Stimulated activated CD4-positive, alpha-beta T cell treated with anti-CD3 and anti-CD28 coated beads, Interleukin-15, amount 100 ng/mL, for 24 hours (primary cell): Measurements from ENCODE around the gene MT2A.
"Not testable (repeated sequence)": the region's sequence is repeated elsewhere in the genome, so short reads cannot be mapped to it uniquely, and the experiment has no call there.

Experiments used
- DNase-seq: peaks from one replicate; pipeline ENCODE4 v3.0.0-alpha.2; 2020

MT2A gene

DNA sequence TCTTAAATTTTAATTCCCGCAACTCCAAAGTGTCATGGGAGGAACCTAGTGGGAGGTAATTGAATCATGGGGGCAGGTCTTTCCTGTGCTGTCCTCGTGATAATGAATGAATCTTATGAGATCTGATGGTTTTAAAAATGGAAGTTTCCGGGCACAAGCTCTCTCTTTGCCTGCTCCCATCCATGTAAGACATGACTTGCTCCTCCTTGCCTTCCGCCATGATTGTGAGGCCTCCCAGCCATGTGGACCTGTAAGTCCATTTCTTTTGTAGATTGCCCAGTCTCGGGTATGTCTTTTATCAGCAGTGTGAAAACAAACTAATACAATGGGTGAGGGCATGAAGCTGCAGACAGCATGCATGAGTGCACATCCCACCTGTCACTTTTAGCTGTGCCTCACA lies 14.8 kb downstream of the MT2A start:
- not testable (repeated sequence) for DNase-seq

- no peak for DNase-seq
Observed at GRCh38 chr16:56623637-56624036, 15.3 kb downstream of the MT2A start.

GRCh38 chr16:56625140-56625942 lies 17.0 kb downstream of the MT2A start, which contains the start of gene MT1E:
Gene MT1E, plus strand, starts transcription at chr16:56625781. Its CDS starts 71 bp downstream, at chr16:56625852.
- DNase-seq, result peak; percentile 75

DNA sequence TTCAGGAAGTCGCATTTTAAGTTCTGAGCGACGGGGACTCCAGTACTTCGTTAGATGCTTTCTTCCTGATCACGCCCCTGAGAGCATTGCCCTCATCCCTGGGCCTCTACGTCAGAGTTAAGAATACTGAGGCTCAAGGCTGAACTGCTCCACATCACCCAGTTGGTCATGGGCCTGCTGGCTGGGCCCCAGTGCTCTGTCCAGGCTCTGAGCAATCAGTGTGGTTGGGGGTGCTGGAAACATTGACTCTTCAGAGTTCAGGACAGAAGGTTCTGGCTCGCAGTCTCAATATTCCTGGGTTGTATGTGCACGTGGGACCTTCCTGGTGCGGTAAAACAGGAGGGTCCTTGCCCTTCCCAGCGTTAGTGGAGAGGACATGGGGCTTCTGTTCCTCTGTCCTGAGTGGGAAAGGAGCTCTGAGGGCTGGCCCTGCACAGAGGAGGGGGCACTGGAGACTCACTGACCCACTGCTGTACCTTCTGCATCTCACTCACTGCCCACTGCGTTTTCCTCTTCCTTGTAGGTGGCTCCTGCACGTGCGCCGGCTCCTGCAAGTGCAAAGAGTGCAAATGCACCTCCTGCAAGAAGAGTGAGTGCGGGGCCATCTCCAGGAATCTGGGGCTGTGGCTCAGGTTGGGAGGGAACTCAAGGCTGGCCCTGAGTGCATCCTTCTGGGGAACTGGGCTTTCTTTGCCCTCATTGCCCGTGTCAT lies 17.7 kb downstream of the MT2A start:
- DNase-seq, result no peak

DNA sequence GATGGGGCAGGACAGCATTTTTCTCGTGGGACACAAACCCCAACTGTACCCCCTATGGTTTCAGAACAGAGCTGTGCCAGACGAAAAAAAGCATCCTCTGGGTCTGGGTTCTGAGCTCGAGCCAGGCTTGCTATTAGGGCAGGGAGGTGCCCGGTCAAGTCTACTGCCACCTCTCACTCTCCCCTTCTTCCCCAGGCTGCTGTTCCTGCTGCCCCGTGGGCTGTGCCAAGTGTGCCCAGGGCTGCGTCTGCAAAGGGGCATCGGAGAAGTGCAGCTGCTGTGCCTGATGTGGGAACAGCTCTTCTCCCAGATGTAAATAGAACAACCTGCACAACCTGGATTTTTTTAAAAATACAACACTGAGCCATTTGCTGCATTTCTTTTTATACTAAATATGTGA lies 18.3 kb downstream of the MT2A start:
- DNase-seq, result no peak

GRCh38 chr16:56628486-56629350 lies 20.3 kb downstream of the MT2A start:
- no peak for DNase-seq

DNA sequence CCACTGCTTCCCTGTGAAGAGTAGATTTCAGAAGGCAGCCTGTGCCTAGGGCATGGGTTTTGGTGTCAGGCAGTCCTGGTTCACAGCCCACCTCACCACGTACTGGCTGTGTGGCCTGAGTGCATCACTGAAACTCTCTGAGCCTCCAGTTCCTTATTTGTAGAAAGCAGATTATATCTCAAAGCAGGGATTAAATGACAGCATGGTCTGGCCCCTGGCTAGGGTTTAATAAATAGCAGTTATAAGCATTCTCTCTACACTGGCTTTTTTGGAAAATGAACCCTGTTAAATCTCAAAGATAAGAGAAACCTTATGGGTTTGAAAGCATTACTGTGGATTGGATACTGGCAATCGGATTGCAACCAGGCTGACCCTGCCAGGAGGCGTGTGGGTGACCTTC lies 21.1 kb downstream of the MT2A start:
- no peak for DNase-seq

GRCh38 chr16:56630134-56630533 lies 21.8 kb downstream of the MT2A start:
- DNase-seq, result no peak

GRCh38 chr16:56631197-56631596 lies 22.8 kb downstream of the MT2A start:
- DNase-seq, result no peak

DNA sequence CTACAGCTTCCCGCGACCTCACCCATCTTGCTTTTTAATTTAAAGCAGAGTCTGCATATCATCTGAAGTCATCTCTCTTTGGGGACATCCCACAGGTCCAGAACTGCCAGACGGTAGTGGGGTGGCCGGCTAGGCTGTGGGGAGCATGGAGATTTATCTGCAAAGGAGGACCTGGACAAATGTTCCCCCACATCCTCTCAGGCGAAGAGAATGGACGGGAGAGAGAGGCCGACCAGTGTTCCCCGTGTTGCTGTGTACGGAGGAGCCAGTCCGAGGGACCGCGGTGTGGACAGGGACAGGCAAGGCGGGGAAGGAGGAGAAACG lies 23.4 kb downstream of the MT2A start:
- no peak for DNase-seq

DNA sequence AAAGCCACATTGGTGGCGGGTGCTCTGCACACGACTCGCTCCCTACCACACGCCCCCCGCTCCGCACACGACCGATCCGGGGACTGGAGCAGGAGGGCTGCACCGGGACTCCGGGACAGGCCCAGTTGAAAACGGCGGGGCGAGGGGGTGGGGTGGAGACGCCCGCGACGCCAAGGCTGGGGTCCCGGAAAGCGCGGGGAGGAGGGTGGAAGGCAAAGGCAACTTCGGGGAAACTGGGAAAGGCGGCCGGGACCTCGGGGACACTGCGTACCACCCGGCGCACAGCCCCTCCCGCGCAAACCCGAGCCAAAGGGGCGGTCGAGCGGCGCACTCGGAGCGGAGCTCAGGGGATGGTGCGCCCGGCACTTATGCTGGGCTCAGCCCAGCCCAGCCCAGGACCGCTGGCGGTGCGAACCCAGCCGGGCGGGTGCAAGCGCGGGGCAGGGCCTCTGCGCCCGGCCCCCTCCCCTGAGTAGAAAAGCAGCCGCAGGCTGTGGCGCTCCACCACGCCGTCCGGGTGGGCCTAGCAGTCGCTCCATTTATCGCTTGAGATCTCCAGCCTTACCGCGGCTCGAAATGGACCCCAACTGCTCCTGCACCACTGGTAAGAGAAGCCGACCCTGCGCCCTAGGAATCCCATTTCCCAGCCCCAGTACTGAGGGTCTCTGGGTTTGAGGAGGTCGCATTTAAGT lies 23.9 kb downstream of the MT2A start, which contains the start of gene MT1M:
MT1M (plus strand) TSS at position 504 of the 692 bp plus-strand sequence; CDS start at position 577, 73 bp downstream.
- no peak for DNase-seq

DNA sequence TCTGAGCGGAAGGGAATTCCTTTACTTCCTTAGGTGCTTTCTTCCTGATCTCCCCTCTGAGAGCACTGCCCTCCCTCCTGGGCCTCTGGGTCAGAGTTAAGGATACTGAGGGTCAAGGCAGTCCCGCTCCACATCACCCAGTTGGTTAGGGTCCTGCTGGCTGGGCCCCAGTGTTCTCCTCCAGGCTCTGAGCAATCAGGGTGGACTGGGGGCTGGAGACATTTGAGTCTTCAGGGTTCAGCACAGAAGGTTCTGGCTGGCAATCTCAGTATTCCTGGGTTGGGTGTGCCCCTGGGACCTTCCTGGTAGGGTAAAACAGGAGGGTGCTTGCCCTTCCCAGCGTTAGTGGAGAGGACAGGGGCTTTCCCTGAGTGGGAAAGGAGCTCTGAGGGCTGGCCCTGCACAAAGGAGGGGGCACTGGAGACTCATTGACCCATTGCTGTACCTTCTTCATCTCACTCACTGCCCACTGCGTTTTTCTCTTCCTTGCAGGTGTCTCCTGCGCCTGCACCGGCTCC lies 24.5 kb downstream of the MT2A start:
- DNase-seq, result no peak

GRCh38 chr16:56633535-56633934 lies 25.2 kb downstream of the MT2A start:
- no peak for DNase-seq

GRCh38 chr16:56634715-56635440 lies 26.5 kb downstream of the MT2A start:
- no peak for DNase-seq

- DNase-seq, result peak; percentile 37
Observed at GRCh38 chr16:56635441-56635967, 27.1 kb downstream of the MT2A start.

DNA sequence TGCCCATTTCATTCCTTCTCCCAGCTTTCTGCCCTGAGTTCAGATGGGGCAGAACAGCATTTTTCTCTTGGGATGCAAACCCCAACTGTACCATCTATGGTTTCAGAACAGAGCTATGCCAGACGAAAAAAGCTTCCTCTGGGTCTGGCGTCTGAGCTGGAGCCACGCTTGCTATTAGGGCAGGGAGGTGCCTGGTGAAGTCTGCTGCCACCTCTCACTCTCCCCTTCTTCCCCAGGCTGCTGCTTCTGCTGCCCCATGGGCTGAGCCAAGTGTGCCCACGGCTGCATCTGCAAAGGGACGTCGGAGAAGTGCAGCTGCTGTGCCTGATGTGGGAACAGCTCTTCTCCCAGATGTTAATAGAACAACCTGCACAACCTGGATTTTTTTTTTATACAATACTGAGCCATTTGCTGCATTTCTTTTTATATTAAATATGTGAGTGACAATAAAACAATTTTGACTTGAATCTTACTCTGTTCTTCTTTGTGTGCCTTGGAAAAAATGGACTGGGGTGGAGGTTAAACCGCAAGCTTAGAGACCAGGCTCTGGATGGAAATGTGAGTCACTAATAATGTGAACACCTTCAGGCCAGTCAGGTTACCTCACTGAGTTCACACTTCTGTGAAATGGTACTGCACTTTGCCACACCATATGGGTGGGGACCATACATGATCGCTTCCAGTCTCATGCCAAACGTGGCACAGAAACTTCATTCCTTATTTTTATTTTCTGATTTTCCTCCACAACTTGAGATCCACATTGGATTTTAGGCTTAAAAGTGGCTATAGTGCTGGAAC lies 28.4 kb downstream of the MT2A start:
- DNase-seq, result no peak

DNA sequence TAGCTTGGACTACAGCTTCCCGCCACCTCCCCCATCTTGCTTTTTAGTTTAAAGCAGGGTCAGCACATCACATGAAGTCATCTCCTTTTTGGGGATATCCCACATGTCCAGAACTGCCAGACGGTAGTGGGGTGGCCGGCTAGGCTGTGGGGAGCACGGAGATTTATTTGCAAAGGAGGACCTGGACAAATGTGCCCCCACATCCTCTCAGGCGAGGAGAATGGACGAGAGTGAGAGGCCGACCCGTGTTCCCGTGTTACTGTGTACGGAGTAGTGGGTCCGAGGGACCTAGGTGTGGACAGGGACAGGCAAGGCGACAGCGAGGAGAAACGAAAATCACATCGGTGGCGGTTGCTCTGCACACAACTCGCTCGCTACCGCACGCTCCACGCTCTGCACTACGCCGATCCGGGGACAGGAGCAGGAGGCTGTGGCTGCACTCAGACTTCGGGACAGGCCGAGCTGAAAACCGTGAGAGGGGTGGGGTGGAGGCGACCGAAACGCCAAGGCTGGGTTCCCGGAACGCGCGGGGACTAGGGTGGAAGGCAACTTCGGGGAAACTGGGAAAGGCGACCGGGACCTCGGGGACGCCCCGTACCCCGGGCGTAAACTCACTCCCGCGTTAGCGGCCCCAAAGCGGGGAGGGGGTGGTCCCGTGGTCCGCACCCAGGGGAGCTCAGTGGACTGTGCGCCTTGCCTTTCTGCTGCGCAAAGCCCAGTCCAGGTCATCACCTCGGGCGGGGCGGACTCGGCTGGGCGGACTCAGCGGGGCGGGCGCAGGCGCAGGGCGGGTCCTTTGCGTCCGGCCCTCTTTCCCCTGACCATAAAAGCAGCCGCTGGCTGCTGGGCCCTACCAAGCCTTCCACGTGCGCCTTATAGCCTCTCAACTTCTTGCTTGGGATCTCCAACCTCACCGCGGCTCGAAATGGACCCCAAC lies 29.7 kb downstream of the MT2A start, which contains the start of gene MT1A:
MT1A (plus strand) TSS at position 853 of the 937 bp plus-strand sequence; CDS start at position 926, 73 bp downstream.
- DNase-seq, result peak; percentile 43

DNA sequence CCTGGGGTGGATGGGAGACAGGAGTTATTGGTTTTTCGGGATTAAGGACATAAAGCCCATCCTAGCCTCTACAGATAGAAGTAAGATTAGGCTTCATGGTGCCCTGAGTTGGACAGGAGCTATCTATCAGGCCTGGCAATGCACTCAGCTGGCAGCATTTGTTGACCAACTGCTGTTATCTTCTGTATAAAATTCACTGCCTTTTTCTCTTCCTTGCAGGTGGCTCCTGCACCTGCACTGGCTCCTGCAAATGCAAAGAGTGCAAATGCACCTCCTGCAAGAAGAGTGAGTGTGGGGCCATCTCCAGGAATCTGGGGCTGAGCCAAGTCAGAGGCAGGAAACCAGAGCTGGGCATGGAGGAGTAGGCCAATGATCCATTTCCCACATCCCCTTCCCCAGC lies 30.7 kb downstream of the MT2A start:
- DNase-seq, result no peak

DNA sequence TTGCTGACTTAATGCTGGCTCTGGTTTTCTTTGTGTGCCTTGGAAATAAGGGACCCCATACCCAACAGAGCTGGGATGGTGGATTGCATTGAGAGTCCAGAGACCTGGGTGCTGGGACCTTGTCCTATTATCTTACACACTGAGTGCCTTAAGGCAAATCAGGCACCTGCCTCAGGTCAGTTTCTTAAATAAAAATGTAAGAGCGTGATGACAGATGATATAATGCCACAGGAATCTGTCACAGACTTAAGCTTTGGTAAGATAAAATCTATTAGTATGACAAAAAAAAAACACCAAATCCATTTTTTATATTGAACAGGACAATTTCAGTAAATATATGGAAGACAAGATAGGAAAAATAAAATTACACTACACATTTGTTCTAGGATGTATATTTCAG lies 31.7 kb downstream of the MT2A start:
- no peak for DNase-seq
